Loucy (cell line): ENCODE measurements around the gene PCCB.
A peak's percentile ranks its signal among the peaks of the same experiment; 100 is the strongest.

Experiments
- H2AFZ ChIP-seq: fragments of 200-600 bp; sonication (generic); 2 replicates; pipeline ENCODE4 v1.6.0; 2016; ENCODE audit warnings: antibody characterized with exemption, mild to moderate bottlenecking, low read length, moderate library complexity
- H3F3A ChIP-seq: fragments of 200-600 bp; 2 replicates; pipeline ENCODE4 v1.6.0; 2016; ENCODE audit warnings: antibody characterized with exemption, low read depth, mild to moderate bottlenecking
- H3K27me3 ChIP-seq: fragments of 200-600 bp; sonication (generic); 2 replicates; pipeline ENCODE4 v1.6.1; 2014; ENCODE audit warnings: low read length, mild to moderate bottlenecking; ENCODE audit not compliant: insufficient read depth, poor library complexity, severe bottlenecking
- H3K36me3 ChIP-seq: fragments of 200-600 bp; sonication (generic); 2 replicates; pipeline ENCODE4 v1.6.1; 2016; ENCODE audit warnings: low read length; ENCODE audit not compliant: insufficient read depth
- H3K4me1 ChIP-seq: fragments of 200-600 bp; sonication (generic); 2 replicates; pipeline ENCODE4 v1.5.1; 2014; ENCODE audit warnings: low read length, mild to moderate bottlenecking; ENCODE audit not compliant: insufficient read depth, poor library complexity, severe bottlenecking
- H3K4me2 ChIP-seq: fragments of 200-600 bp; sonication (generic); 2 replicates; pipeline ENCODE4 v1.6.0; 2014; ENCODE audit warnings: antibody characterized with exemption, low read length, low read depth, mild to moderate bottlenecking; ENCODE audit not compliant: poor library complexity, severe bottlenecking
- H3K4me3 ChIP-seq: fragments of 200-600 bp; sonication (generic); 2 replicates; pipeline ENCODE4 v1.5.1; 2014; ENCODE audit warnings: low read length, mild to moderate bottlenecking, mixed read lengths; ENCODE audit not compliant: poor library complexity, severe bottlenecking
- H3K79me2 ChIP-seq: fragments of 200-600 bp; sonication (generic); 2 replicates; pipeline ENCODE4 v1.6.1; 2014; ENCODE audit warnings: low read length; ENCODE audit not compliant: insufficient read depth
- H3K9ac ChIP-seq: fragments of 200-600 bp; sonication (generic); 2 replicates; pipeline ENCODE4 v1.6.0; 2014; ENCODE audit warnings: mild to moderate bottlenecking, low read depth, low read length, moderate library complexity; ENCODE audit not compliant: poor library complexity, severe bottlenecking
- H3K9me2 ChIP-seq: fragments of 200-600 bp; sonication (generic); replicated peaks from 2 replicates; pipeline ENCODE4 v1.6.1; 2016; ENCODE audit warnings: low read depth, low read length, mixed read lengths
- H3K9me3 ChIP-seq: fragments of 200-600 bp; sonication (generic); 2 replicates; pipeline ENCODE4 v1.6.1; 2014; ENCODE audit warnings: mild to moderate bottlenecking, antibody characterized with exemption, low read length, low read depth; ENCODE audit not compliant: insufficient read depth
- H4K20me1 ChIP-seq: fragments of 200-600 bp; sonication (generic); 2 replicates; pipeline ENCODE4 v1.6.0; 2014; ENCODE audit warnings: antibody characterized with exemption, low read length, mild to moderate bottlenecking; ENCODE audit not compliant: insufficient read depth, poor library complexity, severe bottlenecking
- EZH2phosphoT487 ChIP-seq: fragments of 200-600 bp; IDR thresholded peaks from 2 replicates; pipeline ENCODE4 v1.6.1; 2018; ENCODE audit warnings: antibody characterized with exemption, mild to moderate bottlenecking, moderate library complexity, borderline replicate concordance
- TF ChIP-seq, protein P1 (sequence below): fragments of 200-600 bp; sonication (generic); conservative IDR thresholded peaks from 2 replicates; pipeline ENCODE4 v1.5.1; 2014; ENCODE audit warnings: mild to moderate bottlenecking, antibody characterized with exemption, low read length

PCCB gene

DNA sequence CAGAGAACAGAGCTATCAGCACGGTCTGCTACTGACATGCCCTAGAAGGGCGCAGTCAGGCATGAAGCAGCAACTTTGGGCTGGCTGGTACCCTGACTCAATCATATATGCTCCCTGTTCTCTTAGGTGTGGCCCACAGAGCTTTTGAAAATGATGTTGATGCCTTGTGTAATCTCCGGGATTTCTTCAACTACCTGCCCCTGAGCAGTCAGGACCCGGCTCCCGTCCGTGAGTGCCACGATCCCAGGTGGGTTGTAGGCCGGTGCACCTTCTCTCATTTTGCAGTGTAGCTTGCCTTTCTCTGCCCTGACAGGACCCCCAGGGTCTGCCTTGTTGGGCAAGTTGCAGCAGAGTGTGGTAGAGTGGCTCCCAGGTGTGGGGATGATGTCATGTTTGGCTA is 47.7 kb downstream of the PCCB start:
- Histone ChIP-seq H3K4me1 (no peaks in the 10 kb centered on the region), H3K4me2 (no peak overlapping the region), H3K27me3 (no peaks in the 10 kb centered on the region), H3K79me2 (no peaks in the 10 kb centered on the region), H3K9me3 (no peaks in the 10 kb centered on the region), H4K20me1 (no peaks in the 10 kb centered on the region), H3K9me2 (no peaks in the 10 kb centered on the region), H3K9ac (no peak overlapping the region), H3K4me3 (no peak overlapping the region), H3F3A (no peaks in the 10 kb centered on the region; the same call in 1 of the 2 replicates), H2AFZ (no peak overlapping the region), H3K36me3 (peaks cover 77% of the 10 kb centered on the region; the same call in 1 of the 2 replicates)
- TF ChIP-seq, protein P1, sequence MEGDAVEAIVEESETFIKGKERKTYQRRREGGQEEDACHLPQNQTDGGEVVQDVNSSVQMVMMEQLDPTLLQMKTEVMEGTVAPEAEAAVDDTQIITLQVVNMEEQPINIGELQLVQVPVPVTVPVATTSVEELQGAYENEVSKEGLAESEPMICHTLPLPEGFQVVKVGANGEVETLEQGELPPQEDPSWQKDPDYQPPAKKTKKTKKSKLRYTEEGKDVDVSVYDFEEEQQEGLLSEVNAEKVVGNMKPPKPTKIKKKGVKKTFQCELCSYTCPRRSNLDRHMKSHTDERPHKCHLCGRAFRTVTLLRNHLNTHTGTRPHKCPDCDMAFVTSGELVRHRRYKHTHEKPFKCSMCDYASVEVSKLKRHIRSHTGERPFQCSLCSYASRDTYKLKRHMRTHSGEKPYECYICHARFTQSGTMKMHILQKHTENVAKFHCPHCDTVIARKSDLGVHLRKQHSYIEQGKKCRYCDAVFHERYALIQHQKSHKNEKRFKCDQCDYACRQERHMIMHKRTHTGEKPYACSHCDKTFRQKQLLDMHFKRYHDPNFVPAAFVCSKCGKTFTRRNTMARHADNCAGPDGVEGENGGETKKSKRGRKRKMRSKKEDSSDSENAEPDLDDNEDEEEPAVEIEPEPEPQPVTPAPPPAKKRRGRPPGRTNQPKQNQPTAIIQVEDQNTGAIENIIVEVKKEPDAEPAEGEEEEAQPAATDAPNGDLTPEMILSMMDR = no peak
- TF ChIP-seq EZH2phosphoT487 = no peak

DNA sequence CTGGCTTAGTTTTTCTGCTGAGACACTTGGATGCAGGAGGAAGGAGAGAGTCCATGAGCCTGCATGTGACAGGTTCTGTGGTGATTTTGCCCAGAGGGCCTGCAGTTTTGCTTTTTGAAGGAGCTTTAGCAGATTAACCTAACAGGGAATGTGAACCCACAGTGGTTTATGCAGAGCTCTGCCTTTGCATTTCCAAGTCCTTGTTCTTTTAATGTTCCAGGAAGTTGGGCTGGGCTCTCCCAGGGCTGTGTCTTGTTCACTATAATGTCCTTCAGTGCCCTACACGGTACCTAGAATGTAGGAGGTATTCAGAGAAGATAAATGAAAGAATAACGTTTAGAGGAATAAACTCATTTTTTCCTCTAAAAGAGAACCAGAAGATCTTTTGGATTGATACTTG is 50.3 kb downstream of the PCCB start:
- H2AFZ ChIP-seq = no peak overlapping the region
- H4K20me1 ChIP-seq = no peaks in the 10 kb centered on the region
- no peaks in the 10 kb centered on the region for H3K9me2 ChIP-seq
- no peaks in the 10 kb centered on the region for H3K27me3 ChIP-seq
- no peak overlapping the region for H3K9ac ChIP-seq
- no peaks in the 10 kb centered on the region for H3K79me2 ChIP-seq
- no peak overlapping the region for H3K4me2 ChIP-seq
- H3F3A ChIP-seq = no peaks in the 10 kb centered on the region; the same call in 1 of the 2 replicates
- H3K9me3 ChIP-seq = no peaks in the 10 kb centered on the region
- TF ChIP-seq, protein P1 = no peak
- no peak for TF ChIP-seq EZH2phosphoT487
- H3K36me3 ChIP-seq = peaks cover 59% of the 10 kb centered on the region; the same call in 1 of the 2 replicates
- no peak overlapping the region for H3K4me3 ChIP-seq
- no peaks in the 10 kb centered on the region for H3K4me1 ChIP-seq

DNA sequence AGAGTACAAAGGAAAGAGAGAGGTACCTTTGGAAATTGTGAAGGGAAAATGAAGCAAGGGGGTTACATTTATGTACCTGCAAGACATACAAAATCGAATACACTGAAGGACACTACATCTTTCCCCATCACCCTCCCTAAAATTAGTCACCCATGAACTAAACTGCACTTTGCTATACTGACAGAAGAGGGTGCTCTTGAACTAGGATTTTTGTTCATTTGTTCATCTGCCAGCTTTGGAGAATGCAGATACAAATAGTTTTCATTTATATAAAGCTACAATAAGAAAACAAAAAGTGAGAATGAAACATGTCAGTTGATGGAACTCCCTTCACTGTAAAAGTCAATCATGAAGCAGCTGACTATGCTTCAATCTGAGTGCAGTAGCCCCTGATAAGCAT is 55.7 kb downstream of the PCCB start:
- Histone ChIP-seq H3K4me2 (no peak overlapping the region), H3K9me2 (no peaks in the 10 kb centered on the region), H3K79me2 (no peaks in the 10 kb centered on the region), H3K4me3 (no peak overlapping the region), H2AFZ (no peak overlapping the region), H3F3A (no peaks in the 10 kb centered on the region), H4K20me1 (no peaks in the 10 kb centered on the region), H3K4me1 (no peaks in the 10 kb centered on the region), H3K27me3 (no peaks in the 10 kb centered on the region), H3K9me3 (no peaks in the 10 kb centered on the region), H3K9ac (no peak overlapping the region), H3K36me3 (peaks cover 24% of the 10 kb centered on the region; the same call in 1 of the 2 replicates)
- TF ChIP-seq EZH2phosphoT487 = no peak
- TF ChIP-seq, protein P1 = peak; percentile 62
